ENCODE results near the gene SIGLEC15.
"Not testable (repeated sequence)": the region's sequence is repeated elsewhere in the genome, so short reads cannot be mapped to it uniquely, and the experiment has no call there.

DNA sequence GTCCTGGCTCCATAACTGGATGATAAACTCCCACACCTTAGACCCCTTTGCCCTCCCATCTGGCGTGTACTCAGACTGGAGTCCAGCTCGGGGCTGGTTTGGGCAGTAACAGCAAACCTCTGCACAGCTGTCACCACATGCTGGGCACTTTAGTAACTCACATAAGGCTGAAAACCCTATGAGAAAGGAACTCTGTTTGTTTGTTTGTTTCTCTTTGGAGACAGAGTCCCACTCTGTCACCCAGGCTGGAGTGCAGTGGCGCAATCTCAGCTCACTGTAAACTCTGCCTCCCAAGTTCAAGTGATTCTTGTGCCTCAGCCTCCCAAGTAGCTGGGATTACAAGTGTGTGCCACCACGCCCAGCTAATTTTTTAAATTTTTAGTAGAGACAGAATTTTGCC, 1.2 kb downstream of the SIGLEC15 start:
- TF ChIP-seq, protein P1, sequence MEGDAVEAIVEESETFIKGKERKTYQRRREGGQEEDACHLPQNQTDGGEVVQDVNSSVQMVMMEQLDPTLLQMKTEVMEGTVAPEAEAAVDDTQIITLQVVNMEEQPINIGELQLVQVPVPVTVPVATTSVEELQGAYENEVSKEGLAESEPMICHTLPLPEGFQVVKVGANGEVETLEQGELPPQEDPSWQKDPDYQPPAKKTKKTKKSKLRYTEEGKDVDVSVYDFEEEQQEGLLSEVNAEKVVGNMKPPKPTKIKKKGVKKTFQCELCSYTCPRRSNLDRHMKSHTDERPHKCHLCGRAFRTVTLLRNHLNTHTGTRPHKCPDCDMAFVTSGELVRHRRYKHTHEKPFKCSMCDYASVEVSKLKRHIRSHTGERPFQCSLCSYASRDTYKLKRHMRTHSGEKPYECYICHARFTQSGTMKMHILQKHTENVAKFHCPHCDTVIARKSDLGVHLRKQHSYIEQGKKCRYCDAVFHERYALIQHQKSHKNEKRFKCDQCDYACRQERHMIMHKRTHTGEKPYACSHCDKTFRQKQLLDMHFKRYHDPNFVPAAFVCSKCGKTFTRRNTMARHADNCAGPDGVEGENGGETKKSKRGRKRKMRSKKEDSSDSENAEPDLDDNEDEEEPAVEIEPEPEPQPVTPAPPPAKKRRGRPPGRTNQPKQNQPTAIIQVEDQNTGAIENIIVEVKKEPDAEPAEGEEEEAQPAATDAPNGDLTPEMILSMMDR (conservative IDR thresholded peaks at IDR 0.05; ENCODE audit: low read depth, low read length): not testable (repeated sequence)
- not testable (repeated sequence) for TF ChIP-seq EZH2 (IDR thresholded peaks at IDR 0.05; ENCODE audit: borderline replicate concordance, low read depth, low read length, poor library complexity, severe bottlenecking)

Data from A673 (cell line).